HG03196 (cell line): ENCODE data around the gene LRRC58.
A peak's percentile ranks its signal among the peaks of the same experiment; 100 is the strongest.
"Not testable (repeated sequence)": the region's sequence is repeated elsewhere in the genome, so short reads cannot be mapped to it uniquely, and the experiment has no call there.

Source experiments
- ATAC-seq: cut with Tn5 transposase; IDR thresholded peaks from one replicate; pipeline ENCODE4 v1.9.1; 2021; ENCODE audit not compliant: unreplicated experiment

LRRC58 gene

GRCh38 chr3:120348991-120349854 is at the start of gene LRRC58:
Gene LRRC58, minus strand, starts transcription at chr3:120349354. Its CDS starts 111 bp downstream, at chr3:120349243.
- peak; percentile 90 for ATAC-seq

- ATAC-seq: no peak
Measured at GRCh38 chr3:120396469-120396868, 47.3 kb upstream of the LRRC58 start.

- no peak for ATAC-seq
Measured at GRCh38 chr3:120394347-120394746, 45.2 kb upstream of the LRRC58 start.

GRCh38 chr3:120393761-120394160 is 44.6 kb upstream of the LRRC58 start:
- ATAC-seq: no peak

- ATAC-seq: no peak
Measured at GRCh38 chr3:120393243-120393642, 44.1 kb upstream of the LRRC58 start.

GRCh38 chr3:120382941-120383447 is 33.8 kb upstream of the LRRC58 start:
- no peak for ATAC-seq

- ATAC-seq: no peak
Measured at GRCh38 chr3:120381503-120381902, 32.3 kb upstream of the LRRC58 start.

- ATAC-seq: not testable (repeated sequence)
Measured at GRCh38 chr3:120377948-120378347, 28.8 kb upstream of the LRRC58 start.

GRCh38 chr3:120370463-120370862 is 21.3 kb upstream of the LRRC58 start:
- ATAC-seq: peak; percentile 37

- peak; percentile 94 for ATAC-seq
Measured at GRCh38 chr3:120369037-120369467, 19.9 kb upstream of the LRRC58 start.

- ATAC-seq: no peak
Measured at GRCh38 chr3:120368172-120368571, 19.0 kb upstream of the LRRC58 start.

- no peak for ATAC-seq
Measured at GRCh38 chr3:120364821-120365220, 15.7 kb upstream of the LRRC58 start.

GRCh38 chr3:120364101-120364500 is 14.9 kb upstream of the LRRC58 start:
- no peak for ATAC-seq

GRCh38 chr3:120357807-120358206 is 8.7 kb upstream of the LRRC58 start:
- no peak for ATAC-seq

GRCh38 chr3:120355486-120355885 is 6.3 kb upstream of the LRRC58 start:
- no peak for ATAC-seq

- no peak for ATAC-seq
Measured at GRCh38 chr3:120353463-120353862, 4.3 kb upstream of the LRRC58 start.

- ATAC-seq: no peak
Measured at GRCh38 chr3:120352017-120352416, 2.9 kb upstream of the LRRC58 start.

- no peak for ATAC-seq
Measured at GRCh38 chr3:120350401-120350941, 1.3 kb upstream of the LRRC58 start.

GRCh38 chr3:120349855-120350125 is 636 bp upstream of the LRRC58 start:
- ATAC-seq: no peak

GRCh38 chr3:120348065-120348990 is 826 bp downstream of the LRRC58 start:
- peak; percentile 47 for ATAC-seq

GRCh38 chr3:120344349-120344748 is 4.8 kb downstream of the LRRC58 start:
- ATAC-seq: no peak
